Measurements from ENCODE around the gene TARBP2. TPM values are rescaled to one million over a fixed set of nuclear protein-coding genes. Genes with fewer than 3 reads are reported as not detected.

TARBP2 gene
- total and polyA plus RNA-seq, 2 donors from 2014 or later, result 32.5 to 36.3 TPM

DNA sequence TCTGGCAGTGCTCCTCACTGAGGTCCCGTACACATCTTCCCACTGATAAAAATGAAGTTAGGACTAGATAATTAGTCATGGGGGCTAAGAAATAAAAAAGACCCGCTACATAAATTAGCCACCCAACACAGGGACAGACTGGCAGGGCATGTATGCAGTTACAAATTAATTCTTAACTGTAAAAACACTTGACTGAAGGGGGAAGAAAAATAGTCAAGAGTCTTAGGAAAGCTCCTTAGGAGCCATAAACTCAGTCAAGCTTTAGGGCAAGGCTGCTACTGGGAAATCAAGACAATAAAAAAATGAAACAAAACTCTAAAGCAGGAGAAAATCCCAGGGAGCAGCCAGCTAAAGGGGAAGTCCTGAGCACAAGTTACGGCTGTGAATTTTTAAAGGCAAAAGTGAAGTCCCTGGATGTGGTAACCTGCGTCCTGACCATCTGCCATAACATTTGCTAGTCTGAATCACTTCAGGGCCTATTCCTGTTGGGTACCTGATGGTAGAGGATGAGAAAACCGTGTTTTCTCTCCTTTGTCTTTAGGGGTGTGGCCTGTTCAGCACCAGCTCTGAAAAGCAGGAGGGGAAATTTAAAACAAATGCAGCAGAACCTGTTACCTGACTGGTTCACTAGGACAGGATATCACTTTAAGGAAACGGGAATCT, 13.7 kb downstream of the TARBP2 start:
- peaks cover 11 to 52% (median 43%) of the 10 kb centered on the region in 3 donors for H3K36me3 ChIP-seq (ENCODE audit: control insufficient read depth in 2 of 3, insufficient read depth in 3 of 3, low read length in 3 of 3)
- intact Hi-C loops (cut with DNase I), result loop anchor here (10.0 kb wide), 1 partner anchor 180 kb away; the partner anchor contains the start of gene SP7
- H3K9ac ChIP-seq (ENCODE audit: low read length in 3 of 3), result no peak overlapping the region
- H3K4me1 ChIP-seq (ENCODE audit: control insufficient read depth in 2 of 3, insufficient read depth in 2 of 3, low read depth in 1 of 3, low read length in 3 of 3), result no peaks in the 10 kb centered on the region
- FAIRE-seq (no peak), DNase-seq (no peak)
- TF ChIP-seq CTCF (IDR thresholded peaks at IDR 0.05; ENCODE audit: borderline replicate concordance, extremely low read depth, insufficient read depth), result no peak
- H3K4me3 ChIP-seq (ENCODE audit: low read length in 3 of 3), result no peak overlapping the region
- H3K27ac ChIP-seq (ENCODE audit: low read depth in 2 of 2, low read length in 2 of 2), result no peak overlapping the region
- H3K9me3 ChIP-seq (ENCODE audit: control insufficient read depth in 2 of 3, insufficient read depth in 1 of 3, low read length in 3 of 3), result no peaks in the 10 kb centered on the region
- no peaks in the 10 kb centered on the region for H3K27me3 ChIP-seq (ENCODE audit: control insufficient read depth, insufficient read depth, low read length)

DNA sequence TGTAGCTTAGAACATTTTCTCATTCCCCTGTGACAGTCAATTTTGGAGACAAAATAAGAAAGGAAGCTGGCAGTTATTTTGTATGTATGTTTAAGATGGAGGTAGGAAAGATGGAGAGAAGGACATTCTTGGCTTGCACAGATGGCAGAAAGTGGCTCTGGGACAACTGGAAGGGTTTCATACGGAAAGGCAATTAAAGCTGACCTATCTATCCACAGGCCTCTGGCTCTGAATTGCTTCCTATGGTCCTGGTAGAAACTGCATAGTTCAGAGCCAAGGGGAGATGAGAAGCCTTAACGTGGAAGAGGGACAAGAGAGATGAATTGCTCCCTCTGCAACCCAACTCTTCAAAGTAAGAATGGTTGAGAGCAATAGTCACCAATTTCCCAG, 14.2 kb downstream of the TARBP2 start:
- no peak for FAIRE-seq
- TF ChIP-seq CTCF (IDR thresholded peaks at IDR 0.05; ENCODE audit: borderline replicate concordance, extremely low read depth, insufficient read depth), result no peak
- H3K9ac ChIP-seq (ENCODE audit: low read length in 3 of 3), result no peak overlapping the region
- no peak for DNase-seq
- H3K4me3 ChIP-seq (ENCODE audit: low read length in 3 of 3), result no peak overlapping the region
- H3K27ac ChIP-seq (ENCODE audit: low read depth in 2 of 2, low read length in 2 of 2), result no peak overlapping the region
- H3K27me3 ChIP-seq (ENCODE audit: control insufficient read depth, insufficient read depth, low read length), result no peaks in the 10 kb centered on the region
- no peaks in the 10 kb centered on the region for H3K4me1 ChIP-seq (ENCODE audit: control insufficient read depth in 2 of 3, insufficient read depth in 2 of 3, low read depth in 1 of 3, low read length in 3 of 3)
- peaks cover 11 to 55% (median 43%) of the 10 kb centered on the region in 3 donors for H3K36me3 ChIP-seq (ENCODE audit: control insufficient read depth in 2 of 3, insufficient read depth in 3 of 3, low read length in 3 of 3)
- H3K9me3 ChIP-seq (ENCODE audit: control insufficient read depth in 2 of 3, insufficient read depth in 1 of 3, low read length in 3 of 3), result no peaks in the 10 kb centered on the region
- intact Hi-C loops (cut with DNase I), result loop anchor here (10.0 kb wide), 1 partner anchor 180 kb away; the partner anchor contains the start of gene SP7

GRCh38 chr12:53516758-53517455, 15.8 kb downstream of the TARBP2 start:
- no peaks in the 10 kb centered on the region for H3K9me3 ChIP-seq (ENCODE audit: control insufficient read depth in 2 of 3, insufficient read depth in 1 of 3, low read length in 3 of 3)
- H3K4me3 ChIP-seq (ENCODE audit: low read length in 3 of 3), result no peak overlapping the region
- no peak overlapping the region for H3K9ac ChIP-seq (ENCODE audit: low read length in 3 of 3)
- intact Hi-C loops (cut with DNase I), result loop anchor here (10.0 kb wide), 1 partner anchor 182 kb away; the partner anchor contains the start of gene SP7
- FAIRE-seq (no peak), DNase-seq (no peak)
- H3K36me3 ChIP-seq (ENCODE audit: control insufficient read depth in 2 of 3, insufficient read depth in 3 of 3, low read length in 3 of 3), result peaks cover 16 to 69% (median 39%) of the 10 kb centered on the region in 3 donors
- no peak for TF ChIP-seq CTCF (IDR thresholded peaks at IDR 0.05; ENCODE audit: borderline replicate concordance, extremely low read depth, insufficient read depth)
- no peaks in the 10 kb centered on the region for H3K4me1 ChIP-seq (ENCODE audit: control insufficient read depth in 2 of 3, insufficient read depth in 2 of 3, low read depth in 1 of 3, low read length in 3 of 3)
- no peak overlapping the region for H3K27ac ChIP-seq (ENCODE audit: low read depth in 2 of 2, low read length in 2 of 2)
- H3K27me3 ChIP-seq (ENCODE audit: control insufficient read depth, insufficient read depth, low read length), result no peaks in the 10 kb centered on the region
